Osteoblast (primary cell): ENCODE results near the gene INAVA. TPM values are rescaled to one million over a fixed set of nuclear protein-coding genes. Genes with fewer than 3 reads are reported as not detected.

ENCODE experiments used
- DNase-seq: peaks from one replicate; pipeline ENCODE4 v3.0.0; 2011; ENCODE audit warnings: low spot score, mixed read lengths; ENCODE audit not compliant: insufficient read length; ENCODE audit errors: missing footprints
- H2AFZ ChIP-seq: 2 replicates; pipeline ENCODE4 v1.6.0; 2011; ENCODE audit warnings: mild to moderate bottlenecking, low read length
- H3K27ac ChIP-seq: 2 replicates; pipeline ENCODE4 v1.5.1; 2011; ENCODE audit warnings: mild to moderate bottlenecking, low read depth, low read length, moderate library complexity
- H3K27me3 ChIP-seq: 2 replicates; pipeline ENCODE4 v1.6.0; 2012; ENCODE audit warnings: mild to moderate bottlenecking, control low read depth, inconsistent platforms, low read length, moderate library complexity; ENCODE audit not compliant: insufficient read depth
- H3K36me3 ChIP-seq: 2 replicates; pipeline ENCODE4 v1.5.1; 2011; ENCODE audit warnings: mild to moderate bottlenecking, low read length, control low read depth, moderate library complexity; ENCODE audit not compliant: insufficient read depth
- H3K4me1 ChIP-seq: 2 replicates; pipeline ENCODE4 v1.5.1; 2011; ENCODE audit warnings: mild to moderate bottlenecking, low read length, control low read depth, moderate library complexity; ENCODE audit not compliant: insufficient read depth
- H3K4me2 ChIP-seq: 2 replicates; pipeline ENCODE4 v1.6.0; 2011; ENCODE audit warnings: mild to moderate bottlenecking, low read length; ENCODE audit not compliant: insufficient read depth
- H3K4me3 ChIP-seq: fragments of 200-600 bp; sonication (generic); 3 replicates; pipeline ENCODE4 v1.5.1; 2012; ENCODE audit warnings: mild to moderate bottlenecking, low read length, inconsistent platforms; ENCODE audit not compliant: insufficient read depth
- H3K79me2 ChIP-seq: 2 replicates; pipeline ENCODE4 v1.6.0; 2012; ENCODE audit warnings: mild to moderate bottlenecking, low read length, control low read depth, inconsistent platforms; ENCODE audit not compliant: insufficient read depth
- H3K9me3 ChIP-seq: 2 replicates; pipeline ENCODE4 v1.5.1; 2011; ENCODE audit warnings: low read depth, low read length, control low read depth
- H4K20me1 ChIP-seq: 2 replicates; pipeline ENCODE4 v1.6.0; 2012; ENCODE audit warnings: mild to moderate bottlenecking, low read length, control low read depth; ENCODE audit not compliant: insufficient read depth
- total RNA-seq: library from RNA; depleted of rRNA; stranded (reverse); fragments of >200 nt; gene quantifications from 2 replicates; pipeline ENCODE4 v1.2.3, GENCODE V29; 2012
- TF ChIP-seq, protein P1 (sequence below): IDR thresholded peaks from 2 replicates; pipeline ENCODE4 v1.5.1; 2011; ENCODE audit warnings: mild to moderate bottlenecking, low read depth, low read length, moderate library complexity; ENCODE audit errors: extremely low read depth

Gene INAVA
- total RNA-seq, 1 donor: 0.36 TPM

- H3K9me3 ChIP-seq: no peaks in the 10 kb centered on the region
- H2AFZ ChIP-seq: no peak overlapping the region
- peaks cover 51% of the 10 kb centered on the region for H3K27me3 ChIP-seq
- no peak overlapping the region for H3K4me3 ChIP-seq
- H3K79me2 ChIP-seq: no peaks in the 10 kb centered on the region
- no peak overlapping the region for H3K27ac ChIP-seq
- peak; percentile 53 for DNase-seq
- TF ChIP-seq, protein P1, sequence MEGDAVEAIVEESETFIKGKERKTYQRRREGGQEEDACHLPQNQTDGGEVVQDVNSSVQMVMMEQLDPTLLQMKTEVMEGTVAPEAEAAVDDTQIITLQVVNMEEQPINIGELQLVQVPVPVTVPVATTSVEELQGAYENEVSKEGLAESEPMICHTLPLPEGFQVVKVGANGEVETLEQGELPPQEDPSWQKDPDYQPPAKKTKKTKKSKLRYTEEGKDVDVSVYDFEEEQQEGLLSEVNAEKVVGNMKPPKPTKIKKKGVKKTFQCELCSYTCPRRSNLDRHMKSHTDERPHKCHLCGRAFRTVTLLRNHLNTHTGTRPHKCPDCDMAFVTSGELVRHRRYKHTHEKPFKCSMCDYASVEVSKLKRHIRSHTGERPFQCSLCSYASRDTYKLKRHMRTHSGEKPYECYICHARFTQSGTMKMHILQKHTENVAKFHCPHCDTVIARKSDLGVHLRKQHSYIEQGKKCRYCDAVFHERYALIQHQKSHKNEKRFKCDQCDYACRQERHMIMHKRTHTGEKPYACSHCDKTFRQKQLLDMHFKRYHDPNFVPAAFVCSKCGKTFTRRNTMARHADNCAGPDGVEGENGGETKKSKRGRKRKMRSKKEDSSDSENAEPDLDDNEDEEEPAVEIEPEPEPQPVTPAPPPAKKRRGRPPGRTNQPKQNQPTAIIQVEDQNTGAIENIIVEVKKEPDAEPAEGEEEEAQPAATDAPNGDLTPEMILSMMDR: no peak
- H3K4me1 ChIP-seq: no peaks in the 10 kb centered on the region
- H4K20me1 ChIP-seq: no peaks in the 10 kb centered on the region
- H3K4me2 ChIP-seq: no peak overlapping the region
- no peaks in the 10 kb centered on the region for H3K36me3 ChIP-seq
Measured at GRCh38 chr1:200892546-200892945, 2.2 kb upstream of the INAVA start.

GRCh38 chr1:200892958-200893357 is 1.7 kb upstream of the INAVA start:
- no peak overlapping the region for H3K4me2 ChIP-seq
- peaks cover 51% of the 10 kb centered on the region for H3K27me3 ChIP-seq
- TF ChIP-seq, protein P1: no peak

GRCh38 chr1:200893411-200893901 is 1.2 kb upstream of the INAVA start:
- peaks cover 47% of the 10 kb centered on the region for H3K27me3 ChIP-seq
- peak; percentile 62 for DNase-seq
- no peaks in the 10 kb centered on the region for H3K4me1 ChIP-seq
- no peak overlapping the region for H3K4me3 ChIP-seq
- H3K4me2 ChIP-seq: no peak overlapping the region
- no peaks in the 10 kb centered on the region for H4K20me1 ChIP-seq
- H3K36me3 ChIP-seq: no peaks in the 10 kb centered on the region
- H2AFZ ChIP-seq: no peak overlapping the region
- H3K9me3 ChIP-seq: no peaks in the 10 kb centered on the region
- no peak overlapping the region for H3K27ac ChIP-seq
- no peaks in the 10 kb centered on the region for H3K79me2 ChIP-seq
- TF ChIP-seq, protein P1: no peak

More at GRCh38 chr1:200892958-200893357, 1.7 kb upstream of the INAVA start:
- H3K4me1 ChIP-seq: no peaks in the 10 kb centered on the region
- DNase-seq: no peak
- no peaks in the 10 kb centered on the region for H3K79me2 ChIP-seq
- H3K9me3 ChIP-seq: no peaks in the 10 kb centered on the region
- H3K36me3 ChIP-seq: no peaks in the 10 kb centered on the region
- no peak overlapping the region for H3K27ac ChIP-seq
- H4K20me1 ChIP-seq: no peaks in the 10 kb centered on the region
- no peak overlapping the region for H3K4me3 ChIP-seq
- no peak overlapping the region for H2AFZ ChIP-seq

- Histone ChIP-seq H3K4me2 (no peak overlapping the region), H4K20me1 (no peaks in the 10 kb centered on the region), H3K4me1 (no peaks in the 10 kb centered on the region), H3K27ac (no peak overlapping the region), H3K27me3 (peaks cover 35% of the 10 kb centered on the region), H3K4me3 (no peak overlapping the region), H3K79me2 (no peaks in the 10 kb centered on the region), H2AFZ (no peak overlapping the region), H3K36me3 (no peaks in the 10 kb centered on the region), H3K9me3 (no peaks in the 10 kb centered on the region)
- TF ChIP-seq, protein P1: no peak
- no peak for DNase-seq
Measured at GRCh38 chr1:200895443-200895789, 716 bp downstream of the INAVA start.
